Smooth muscle cell (in vitro differentiated cells): ENCODE measurements around the gene C5orf22. TPM values are rescaled to one million over a fixed set of nuclear protein-coding genes. Genes with fewer than 3 reads are reported as not detected.

Experiments used
- DNase-seq: peaks from one replicate; lab custom pipeline; 2025; ENCODE audit not compliant: unreplicated experiment; lab: John Stamatoyannopoulos, UW
- H2AFZ ChIP-seq: fragments of 200-600 bp; sonication (generic); 2 replicates; pipeline ENCODE4 v1.6.0; 2016; ENCODE audit warnings: antibody characterized with exemption, low read depth, mild to moderate bottlenecking
- H3F3A ChIP-seq: fragments of 200-600 bp; sonication (generic); 2 replicates; pipeline ENCODE4 v1.6.0; 2017; ENCODE audit warnings: antibody characterized with exemption, low read depth
- H3K27ac ChIP-seq: fragments of 200-600 bp; sonication (generic); 2 replicates; pipeline ENCODE4 v1.5.1; 2016; ENCODE audit warnings: low read depth, mild to moderate bottlenecking
- H3K27me3 ChIP-seq: fragments of 200-600 bp; sonication (generic); 2 replicates; pipeline ENCODE4 v1.6.1; 2016; ENCODE audit warnings: low read depth, mild to moderate bottlenecking
- H3K36me3 ChIP-seq: fragments of 200-600 bp; sonication (generic); 2 replicates; pipeline ENCODE4 v1.5.1; 2016; ENCODE audit warnings: low read depth
- H3K4me1 ChIP-seq: fragments of 200-600 bp; sonication (generic); 2 replicates; pipeline ENCODE4 v1.5.1; 2016; ENCODE audit warnings: low read depth
- H3K4me2 ChIP-seq: fragments of 200-600 bp; sonication (generic); 2 replicates; pipeline ENCODE4 v1.6.0; 2016; ENCODE audit warnings: mild to moderate bottlenecking
- H3K4me3 ChIP-seq: fragments of 200-600 bp; sonication (generic); 2 replicates; pipeline ENCODE4 v1.5.1; 2016; ENCODE audit warnings: mild to moderate bottlenecking
- H3K79me2 ChIP-seq: fragments of 200-600 bp; sonication (generic); 2 replicates; pipeline ENCODE4 v1.6.0; 2016; ENCODE audit warnings: low read depth, mild to moderate bottlenecking
- H3K9ac ChIP-seq: fragments of 200-600 bp; sonication (generic); 2 replicates; pipeline ENCODE4 v1.6.0; 2016; ENCODE audit warnings: low read depth
- H3K9me3 ChIP-seq: fragments of 200-600 bp; sonication (generic); replicated peaks from 2 replicates; pipeline ENCODE4 v1.5.1; 2016; ENCODE audit warnings: low read depth
- H4K20me1 ChIP-seq: fragments of 200-600 bp; sonication (generic); 2 replicates; pipeline ENCODE4 v1.6.0; 2016; ENCODE audit warnings: low read depth
- WGBS: methylation state at CpG from one replicate; pipeline ENCODE4 v1.1.7; 2016; ENCODE audit warnings: low lambda C conversion rate; 5-methylcytosine and 5-hydroxymethylcytosine counted together
- polyA plus RNA-seq: library from polyadenylated mRNA; unstranded; fragments of >200 nt; fragmentation: Nextera tagmentation; extraction: Ambion mirVana; gene quantifications from 2 replicates; pipeline ENCODE4 v1.2.1, GENCODE V29; 2016
- total RNA-seq: library from RNA; depleted of rRNA; stranded (reverse); fragments of >200 nt; gene quantifications from 2 replicates; pipeline ENCODE4 v1.2.3, GENCODE V29; 2014
- TF ChIP-seq, protein P1 (sequence below): fragments of 200-600 bp; sonication (generic); IDR thresholded peaks from 2 replicates; pipeline ENCODE4 v1.5.1; 2017; ENCODE audit warnings: borderline replicate concordance, mild to moderate bottlenecking, antibody characterized with exemption; ENCODE audit not compliant: insufficient read depth, poor library complexity, severe bottlenecking

Gene C5orf22
- total and polyA plus RNA-seq, 2 experiments from 2014 or later = 17.6 to 20.5 TPM

DNA sequence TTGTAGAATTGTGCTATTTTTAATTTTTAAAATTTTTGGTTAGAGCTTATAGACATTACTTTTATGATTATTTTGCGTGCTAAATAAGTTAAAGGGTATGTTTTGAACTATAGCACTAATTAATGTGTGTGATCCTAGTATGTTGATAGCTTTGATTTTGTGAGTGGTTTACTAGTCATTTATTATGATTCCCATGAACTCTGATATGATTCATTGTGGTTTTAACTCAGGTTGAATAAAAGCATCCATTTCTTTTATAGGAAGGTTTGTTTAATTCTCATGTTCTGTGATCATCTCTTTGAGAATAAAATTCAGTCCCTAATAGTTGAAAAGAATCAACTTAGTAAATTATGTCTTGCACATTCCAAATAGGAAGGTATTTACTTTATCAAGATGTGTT is 22.5 kb downstream of the C5orf22 start:
- Histone ChIP-seq H3K4me1 (no peaks in the 10 kb centered on the region), H3F3A (no peaks in the 10 kb centered on the region), H3K9me3 (no peaks in the 10 kb centered on the region), H3K27me3 (no peaks in the 10 kb centered on the region), H3K9ac (no peak overlapping the region), H3K36me3 (peaks cover 19% of the 10 kb centered on the region), H2AFZ (no peak overlapping the region), H3K4me2 (no peak overlapping the region), H3K79me2 (no peaks in the 10 kb centered on the region), H3K27ac (no peak overlapping the region), H3K4me3 (no peak overlapping the region), H4K20me1 (no peaks in the 10 kb centered on the region)
- WGBS = 100% methylated on average over 1 of the region's 1 CpG
- no peak for DNase-seq
- TF ChIP-seq, protein P1, sequence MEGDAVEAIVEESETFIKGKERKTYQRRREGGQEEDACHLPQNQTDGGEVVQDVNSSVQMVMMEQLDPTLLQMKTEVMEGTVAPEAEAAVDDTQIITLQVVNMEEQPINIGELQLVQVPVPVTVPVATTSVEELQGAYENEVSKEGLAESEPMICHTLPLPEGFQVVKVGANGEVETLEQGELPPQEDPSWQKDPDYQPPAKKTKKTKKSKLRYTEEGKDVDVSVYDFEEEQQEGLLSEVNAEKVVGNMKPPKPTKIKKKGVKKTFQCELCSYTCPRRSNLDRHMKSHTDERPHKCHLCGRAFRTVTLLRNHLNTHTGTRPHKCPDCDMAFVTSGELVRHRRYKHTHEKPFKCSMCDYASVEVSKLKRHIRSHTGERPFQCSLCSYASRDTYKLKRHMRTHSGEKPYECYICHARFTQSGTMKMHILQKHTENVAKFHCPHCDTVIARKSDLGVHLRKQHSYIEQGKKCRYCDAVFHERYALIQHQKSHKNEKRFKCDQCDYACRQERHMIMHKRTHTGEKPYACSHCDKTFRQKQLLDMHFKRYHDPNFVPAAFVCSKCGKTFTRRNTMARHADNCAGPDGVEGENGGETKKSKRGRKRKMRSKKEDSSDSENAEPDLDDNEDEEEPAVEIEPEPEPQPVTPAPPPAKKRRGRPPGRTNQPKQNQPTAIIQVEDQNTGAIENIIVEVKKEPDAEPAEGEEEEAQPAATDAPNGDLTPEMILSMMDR = no peak

DNA sequence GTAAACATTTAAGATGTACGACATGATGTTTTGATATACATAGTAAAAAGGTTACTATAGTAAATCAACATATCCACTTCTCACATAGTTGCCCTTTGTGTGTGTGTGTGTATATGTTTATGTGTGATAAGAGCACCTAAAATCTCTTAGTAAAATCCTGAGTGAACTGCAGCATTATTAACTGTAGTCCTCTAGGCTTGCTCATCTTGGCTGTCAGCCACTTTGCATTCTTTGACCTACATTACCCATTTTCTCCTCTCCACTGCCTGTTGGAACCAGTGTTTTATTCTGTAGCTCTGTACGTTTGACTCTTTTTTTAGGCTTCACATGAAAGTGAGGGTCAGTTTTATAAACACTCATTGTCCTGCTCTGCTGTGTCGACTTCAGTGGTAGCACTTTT is 24.4 kb downstream of the C5orf22 start:
- Histone ChIP-seq H3K4me3 (no peak overlapping the region), H3F3A (no peaks in the 10 kb centered on the region), H2AFZ (no peak overlapping the region), H4K20me1 (no peaks in the 10 kb centered on the region), H3K36me3 (peaks cover 13% of the 10 kb centered on the region), H3K9me3 (no peaks in the 10 kb centered on the region), H3K9ac (no peak overlapping the region), H3K4me1 (no peaks in the 10 kb centered on the region), H3K79me2 (no peaks in the 10 kb centered on the region), H3K4me2 (no peak overlapping the region), H3K27me3 (no peaks in the 10 kb centered on the region), H3K27ac (no peak overlapping the region)
- no peak for DNase-seq
- 97% methylated on average over 3 of the region's 3 CpGs for WGBS
- TF ChIP-seq, protein P1 = no peak

DNA sequence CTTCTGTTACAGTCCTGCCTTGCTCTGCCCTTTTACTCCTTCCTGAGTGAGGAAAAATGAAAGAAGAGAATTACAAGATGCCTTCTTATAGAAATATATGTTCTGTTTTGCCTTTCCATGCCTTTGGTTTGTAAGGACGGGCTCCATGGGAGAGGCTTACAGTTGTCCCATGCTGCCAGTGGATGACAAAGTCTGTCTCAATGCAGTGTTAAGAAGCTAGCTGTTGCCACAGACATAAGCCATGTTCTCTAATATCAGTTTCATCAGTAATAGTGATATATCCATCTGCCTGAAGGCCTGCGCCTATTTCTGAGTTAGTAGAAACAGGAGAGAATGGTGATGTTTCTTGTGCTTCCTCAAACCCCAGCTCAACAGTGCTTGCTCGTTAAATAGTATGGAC is 27.8 kb downstream of the C5orf22 start:
- 97% methylated on average over 3 of the region's 3 CpGs for WGBS
- Histone ChIP-seq H3F3A (no peaks in the 10 kb centered on the region), H3K4me3 (no peak overlapping the region), H3K27me3 (no peaks in the 10 kb centered on the region), H3K9me3 (no peaks in the 10 kb centered on the region), H3K79me2 (no peaks in the 10 kb centered on the region), H3K4me1 (no peaks in the 10 kb centered on the region), H4K20me1 (no peaks in the 10 kb centered on the region), H3K4me2 (no peak overlapping the region), H3K36me3 (peaks cover 3% of the 10 kb centered on the region), H3K9ac (no peak overlapping the region), H2AFZ (no peak overlapping the region), H3K27ac (no peak overlapping the region)
- TF ChIP-seq, protein P1 = no peak
- DNase-seq = no peak

DNA sequence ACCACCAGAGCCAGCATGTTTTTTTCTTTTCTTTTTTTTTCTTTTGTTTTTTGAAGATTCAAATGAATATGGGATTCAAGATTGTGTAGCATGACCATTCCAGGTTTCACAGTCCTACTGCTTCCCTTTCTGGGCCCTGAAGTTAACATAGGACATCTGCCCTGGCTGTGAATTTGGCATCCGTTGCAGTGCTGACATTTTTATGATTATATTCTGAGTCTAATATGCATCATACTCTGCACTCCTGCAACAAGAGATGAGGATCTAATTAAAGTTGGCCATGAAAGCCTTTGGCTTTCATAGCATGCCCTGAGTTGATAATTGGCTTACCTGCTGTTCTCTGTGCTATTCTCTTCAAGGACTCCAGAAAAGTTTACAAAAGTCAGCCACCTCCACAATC is 29.8 kb downstream of the C5orf22 start:
- DNase-seq = no peak
- no peaks in the 10 kb centered on the region for H3K4me1 ChIP-seq
- H3K4me2 ChIP-seq = no peak overlapping the region
- H4K20me1 ChIP-seq = no peaks in the 10 kb centered on the region
- H3K27ac ChIP-seq = no peak overlapping the region
- H3K9ac ChIP-seq = no peak overlapping the region
- no peak overlapping the region for H2AFZ ChIP-seq
- H3F3A ChIP-seq = no peaks in the 10 kb centered on the region
- WGBS = 96% methylated on average over 1 of the region's 1 CpG
- no peaks in the 10 kb centered on the region for H3K9me3 ChIP-seq
- no peak overlapping the region for H3K4me3 ChIP-seq
- TF ChIP-seq, protein P1 = no peak
- H3K36me3 ChIP-seq = no peaks in the 10 kb centered on the region
- no peaks in the 10 kb centered on the region for H3K79me2 ChIP-seq
- H3K27me3 ChIP-seq = no peaks in the 10 kb centered on the region
